ENCODE data around the gene TRPC4AP.

Gene TRPC4AP

GRCh38 chr20:35004749-35005462, 87.7 kb downstream of the TRPC4AP start:
- Histone ChIP-seq H3K4me1 (no peaks in the 10 kb centered on the region), H3K4me3 (ENCODE audit: low read depth, low read length) (no peak overlapping the region), H3K36me3 (peaks cover 80% of the 10 kb centered on the region), H3K27me3 (no peaks in the 10 kb centered on the region), H3K9me3 (no peaks in the 10 kb centered on the region)
- DNase-seq: peak; percentile 3
- TF ChIP-seq, protein P1, sequence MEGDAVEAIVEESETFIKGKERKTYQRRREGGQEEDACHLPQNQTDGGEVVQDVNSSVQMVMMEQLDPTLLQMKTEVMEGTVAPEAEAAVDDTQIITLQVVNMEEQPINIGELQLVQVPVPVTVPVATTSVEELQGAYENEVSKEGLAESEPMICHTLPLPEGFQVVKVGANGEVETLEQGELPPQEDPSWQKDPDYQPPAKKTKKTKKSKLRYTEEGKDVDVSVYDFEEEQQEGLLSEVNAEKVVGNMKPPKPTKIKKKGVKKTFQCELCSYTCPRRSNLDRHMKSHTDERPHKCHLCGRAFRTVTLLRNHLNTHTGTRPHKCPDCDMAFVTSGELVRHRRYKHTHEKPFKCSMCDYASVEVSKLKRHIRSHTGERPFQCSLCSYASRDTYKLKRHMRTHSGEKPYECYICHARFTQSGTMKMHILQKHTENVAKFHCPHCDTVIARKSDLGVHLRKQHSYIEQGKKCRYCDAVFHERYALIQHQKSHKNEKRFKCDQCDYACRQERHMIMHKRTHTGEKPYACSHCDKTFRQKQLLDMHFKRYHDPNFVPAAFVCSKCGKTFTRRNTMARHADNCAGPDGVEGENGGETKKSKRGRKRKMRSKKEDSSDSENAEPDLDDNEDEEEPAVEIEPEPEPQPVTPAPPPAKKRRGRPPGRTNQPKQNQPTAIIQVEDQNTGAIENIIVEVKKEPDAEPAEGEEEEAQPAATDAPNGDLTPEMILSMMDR (IDR thresholded peaks at IDR 0.05; ENCODE audit: low read depth, low read length): no peak

GRCh38 chr20:35004051-35004725, 88.4 kb downstream of the TRPC4AP start:
- Histone ChIP-seq H3K4me3 (ENCODE audit: low read depth, low read length) (no peak overlapping the region), H3K27me3 (no peaks in the 10 kb centered on the region), H3K36me3 (peaks cover 73% of the 10 kb centered on the region), H3K9me3 (no peaks in the 10 kb centered on the region), H3K4me1 (no peaks in the 10 kb centered on the region)
- DNase-seq: no peak
- TF ChIP-seq, protein P1 (IDR thresholded peaks at IDR 0.05; ENCODE audit: low read depth, low read length): no peak

GRCh38 chr20:35003211-35004031, 89.2 kb downstream of the TRPC4AP start:
- H3K4me3 ChIP-seq (ENCODE audit: low read depth, low read length): no peak overlapping the region
- H3K36me3 ChIP-seq: peaks cover 66% of the 10 kb centered on the region
- DNase-seq: no peak
- no peaks in the 10 kb centered on the region for H3K27me3 ChIP-seq
- H3K4me1 ChIP-seq: no peaks in the 10 kb centered on the region
- H3K9me3 ChIP-seq: no peaks in the 10 kb centered on the region
- TF ChIP-seq, protein P1 (IDR thresholded peaks at IDR 0.05; ENCODE audit: low read depth, low read length): no peak

DNA sequence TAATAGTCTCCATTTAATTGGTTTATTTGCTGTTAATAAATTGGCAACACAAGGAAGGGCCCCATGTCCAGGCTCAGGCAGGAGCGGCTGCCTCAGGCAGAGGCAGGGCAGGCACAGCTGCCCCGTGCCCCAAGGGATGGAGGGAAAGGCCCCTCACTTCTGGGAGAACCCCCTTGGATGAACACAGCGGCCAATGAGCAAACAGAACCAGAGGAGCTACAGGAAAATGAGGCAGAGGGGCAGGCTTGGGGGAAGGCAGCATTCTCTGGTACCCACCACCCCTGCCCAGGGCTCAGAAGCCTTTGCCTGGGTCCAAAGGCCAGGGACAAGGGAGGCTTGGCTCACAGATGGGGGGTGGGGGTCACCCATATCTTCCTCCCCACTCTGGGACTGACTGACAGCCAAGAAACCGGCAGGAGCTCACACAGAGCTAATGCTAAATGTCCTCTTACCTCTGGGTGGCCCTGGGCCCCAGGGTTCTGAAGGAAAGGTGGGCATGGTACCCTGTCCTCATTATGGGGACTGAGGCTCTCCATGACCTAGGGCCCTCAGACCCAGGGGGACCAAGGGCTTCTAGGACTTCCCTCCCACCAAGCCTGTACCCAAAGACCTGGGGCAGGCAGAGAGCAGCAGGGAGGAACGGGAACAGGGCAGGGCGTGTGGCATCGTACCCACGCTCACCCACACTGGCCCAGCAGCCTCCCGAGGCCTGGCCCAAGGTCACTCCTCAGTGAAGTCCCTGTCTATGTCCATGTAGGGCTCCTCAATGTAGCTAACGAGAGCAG, 90.0 kb downstream of the TRPC4AP start:
- TF ChIP-seq, protein P1 (IDR thresholded peaks at IDR 0.05; ENCODE audit: low read depth, low read length): no peak
- H3K36me3 ChIP-seq: peaks cover 62% of the 10 kb centered on the region
- no peak for DNase-seq
- H3K4me3 ChIP-seq (ENCODE audit: low read depth, low read length): no peak overlapping the region
- peaks cover 2% of the 10 kb centered on the region; the same call in 1 of the 2 replicates for H3K4me1 ChIP-seq
- H3K9me3 ChIP-seq: no peaks in the 10 kb centered on the region
- H3K27me3 ChIP-seq: no peaks in the 10 kb centered on the region

- no peak for DNase-seq
- Histone ChIP-seq H3K4me1 (peaks cover 4% of the 10 kb centered on the region; the same call in 1 of the 2 replicates), H3K27me3 (no peaks in the 10 kb centered on the region), H3K36me3 (peaks cover 57% of the 10 kb centered on the region), H3K9me3 (no peaks in the 10 kb centered on the region), H3K4me3 (ENCODE audit: low read depth, low read length) (no peak overlapping the region)
- TF ChIP-seq, protein P1 (IDR thresholded peaks at IDR 0.05; ENCODE audit: low read depth, low read length): peak; percentile 48
Observed at GRCh38 chr20:35001596-35002362, 90.8 kb downstream of the TRPC4AP start.

Measured in BE2C (cell line).